PC-9 (cell line): ENCODE measurements around the gene BCAT1.

Source experiments
- CTCF ChIP-seq: fragments of 200-600 bp; sonication (generic); conservative IDR thresholded peaks from 2 replicates; pipeline ENCODE4 v1.6.1; 2017; ENCODE audit warnings: mixed run types, antibody characterized with exemption, mild to moderate bottlenecking, moderate library complexity
- EZH2 ChIP-seq: fragments of 200-600 bp; sonication (generic); IDR thresholded peaks from 2 replicates; pipeline ENCODE4 v1.8.0; 2017; ENCODE audit warnings: antibody characterized with exemption, low read depth

- no peak for TF ChIP-seq CTCF
- TF ChIP-seq EZH2, result no peak
Observed at GRCh38 chr12:24947541-24948419, 1.1 kb downstream of the BCAT1 start.
